GM18508 (cell line): ENCODE data around the gene SHC4.

ENCODE experiments used
- ATAC-seq: cut with Tn5 transposase; IDR thresholded peaks from one replicate; pipeline ENCODE4 v1.9.1; 2021; ENCODE audit warnings: moderate number of reproducible peaks; ENCODE audit not compliant: insufficient read depth, unreplicated experiment

The SHC4 gene

DNA sequence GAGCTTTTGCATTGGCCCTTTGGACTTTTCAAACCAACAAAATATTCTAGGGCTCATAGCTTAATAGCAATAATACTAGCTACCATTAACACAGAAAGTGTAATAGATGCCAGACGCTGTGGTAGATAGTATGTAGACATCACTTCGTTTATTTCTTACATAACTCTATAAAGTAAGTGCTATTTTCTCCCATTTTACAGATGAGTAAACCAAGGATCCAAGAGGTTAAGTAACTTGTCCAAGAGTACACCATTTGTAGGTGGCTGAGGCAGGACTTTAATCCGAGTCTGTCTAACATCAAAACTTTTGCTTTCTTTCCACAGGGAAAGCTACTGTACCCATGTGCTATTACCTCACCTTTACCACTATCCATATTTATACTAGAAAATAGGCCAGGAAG, 73.8 kb downstream of the SHC4 start:
- no peak for ATAC-seq

DNA sequence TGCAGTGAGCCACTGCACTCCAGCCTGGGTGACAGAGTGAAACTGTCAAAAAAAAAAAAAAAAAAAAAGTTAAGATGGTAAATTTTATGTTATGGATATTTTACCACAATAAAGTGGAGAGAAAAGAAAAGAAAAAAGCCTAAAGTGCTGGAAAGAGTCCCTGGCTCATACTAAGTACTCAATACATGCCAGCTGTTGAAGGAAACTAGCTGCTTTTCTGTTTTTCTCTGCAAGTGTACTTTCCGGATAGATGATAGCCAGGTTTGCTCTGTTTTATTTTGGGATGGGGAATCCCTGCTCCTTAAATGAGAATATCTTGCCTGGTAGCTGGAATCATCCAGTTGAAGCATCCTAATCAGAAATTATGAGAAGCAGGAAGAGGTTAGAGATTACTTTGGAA, 74.9 kb downstream of the SHC4 start:
- ATAC-seq, result no peak

DNA sequence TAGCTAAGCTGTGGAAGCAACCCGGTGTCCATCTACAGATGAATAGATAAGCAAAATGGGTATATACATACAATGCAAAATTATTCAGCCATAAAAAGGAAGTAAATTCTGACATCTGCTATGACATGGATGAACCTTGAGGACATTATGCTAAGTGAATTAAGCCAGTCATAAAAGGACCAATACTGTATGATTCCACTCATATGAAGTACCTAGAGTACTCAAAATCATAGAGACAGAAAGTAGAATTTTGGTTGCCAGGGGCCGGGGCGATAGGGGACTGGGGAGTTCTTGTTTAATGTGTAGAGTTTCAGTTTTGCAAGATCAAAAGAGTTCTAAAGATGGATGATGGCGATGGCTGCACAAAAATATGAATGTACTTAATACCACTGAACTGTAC, 75.5 kb downstream of the SHC4 start:
- ATAC-seq, result no peak

DNA sequence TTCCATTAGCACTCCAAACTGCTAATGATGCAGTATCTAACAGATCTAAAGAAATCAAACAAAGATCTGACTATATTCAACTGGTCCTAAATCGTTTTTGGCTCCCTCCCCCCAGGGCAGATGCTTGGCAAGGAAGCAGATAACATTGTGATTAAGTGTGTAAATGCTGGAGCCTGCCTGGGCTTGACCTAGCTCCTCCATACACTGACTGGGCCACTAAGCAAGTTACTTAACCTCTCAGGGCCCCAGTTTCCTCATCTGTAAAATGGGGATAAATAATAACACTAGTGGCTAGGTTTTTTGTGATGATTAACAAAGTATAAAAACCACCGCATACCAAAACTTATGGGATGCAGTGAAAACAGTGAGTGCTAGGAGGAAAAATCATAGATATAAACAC, 76.6 kb downstream of the SHC4 start:
- ATAC-seq, result no peak

DNA sequence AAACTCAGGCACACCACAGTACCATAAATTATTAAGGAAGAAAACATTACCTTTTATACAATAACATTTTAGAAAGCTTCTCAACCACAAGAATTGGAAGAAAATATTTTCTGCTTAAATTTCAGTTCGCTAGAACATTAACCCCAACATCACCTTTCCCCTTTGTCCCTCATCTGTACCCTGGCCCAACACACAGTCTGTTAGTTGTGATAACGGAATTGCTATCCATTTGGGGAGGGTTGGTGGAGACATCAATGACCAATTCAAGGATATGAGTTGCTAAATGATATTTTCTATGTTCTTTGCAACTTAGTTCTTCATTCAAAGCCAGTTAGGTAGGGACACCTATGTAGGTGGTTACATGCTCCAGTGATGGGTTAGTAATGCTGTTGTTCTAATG, 80.0 kb downstream of the SHC4 start:
- no peak for ATAC-seq

DNA sequence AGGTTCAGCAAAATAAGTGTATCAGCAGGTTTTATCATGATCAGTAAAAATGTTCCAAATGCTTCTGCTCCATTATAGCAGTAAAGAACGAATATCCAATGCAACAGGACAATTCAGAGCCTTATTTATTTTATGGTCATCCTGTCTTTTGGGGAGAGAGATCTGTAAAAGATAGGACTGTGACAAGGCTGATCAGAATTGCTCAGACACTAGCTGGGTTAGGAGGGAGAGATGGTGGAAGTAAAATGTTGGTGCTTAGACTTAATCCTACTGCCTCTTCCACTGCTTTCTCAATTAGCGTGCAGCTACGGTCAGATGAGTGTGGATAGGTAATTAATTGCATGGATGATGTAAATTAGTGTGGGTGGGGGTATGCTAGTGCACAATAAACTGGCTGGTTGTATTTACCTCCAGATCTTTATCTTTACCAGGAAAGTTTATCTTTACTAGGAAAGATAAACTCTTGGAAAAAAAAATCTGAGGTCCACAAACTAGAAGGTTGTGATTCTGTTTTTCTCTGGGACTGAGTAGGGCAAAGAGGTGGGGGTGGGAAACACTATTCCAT, 83.6 kb downstream of the SHC4 start:
- no peak for ATAC-seq

DNA sequence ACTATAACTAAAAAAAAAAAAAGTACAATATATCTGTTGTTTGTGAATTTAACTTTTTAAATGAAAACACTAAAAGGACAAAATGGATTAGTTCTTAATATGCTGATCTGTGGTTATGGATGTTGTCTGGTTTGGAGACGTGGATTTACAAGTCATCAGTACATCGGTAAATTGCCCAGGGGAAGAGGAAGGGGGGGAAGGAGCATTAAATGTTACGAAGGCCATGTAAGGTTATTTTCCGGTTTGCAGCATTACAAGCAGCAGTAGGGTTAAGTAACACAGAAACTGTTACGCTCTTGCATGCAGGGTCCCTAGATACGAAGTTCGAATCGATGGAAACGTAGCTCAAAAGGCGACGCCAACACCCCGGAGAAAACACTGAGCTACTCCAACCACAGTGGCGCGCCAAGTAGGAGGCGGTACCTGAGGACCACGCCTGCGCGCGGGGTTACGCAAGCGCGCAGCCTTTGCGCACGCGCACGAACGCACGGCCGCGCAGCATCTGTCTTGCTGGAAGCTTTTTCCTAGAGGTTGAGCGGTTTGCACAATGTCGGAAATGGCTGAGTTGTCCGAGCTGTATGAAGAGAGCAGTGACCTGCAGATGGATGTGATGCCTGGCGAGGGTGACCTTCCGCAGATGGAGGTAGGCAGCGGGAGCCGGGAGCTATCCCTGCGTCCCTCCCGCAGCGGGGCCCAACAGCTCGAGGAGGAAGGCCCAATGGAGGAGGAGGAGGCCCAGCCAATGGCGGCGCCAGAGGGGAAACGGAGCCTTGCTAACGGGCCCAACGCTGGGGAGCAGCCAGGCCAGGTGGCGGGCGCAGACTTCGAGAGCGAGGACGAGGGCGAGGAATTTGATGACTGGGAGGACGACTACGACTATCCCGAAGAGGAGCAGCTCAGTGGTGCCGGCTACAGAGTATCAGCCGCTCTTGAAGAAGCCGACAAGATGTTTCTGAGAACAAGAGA, 85.8 kb downstream of the SHC4 start, which contains the start of gene EID1:
Gene EID1 (plus strand): TSS at position 505 of the 966 bp plus-strand sequence. CDS start 43 bp downstream, at position 548.
- ATAC-seq, result peak; percentile 68

DNA sequence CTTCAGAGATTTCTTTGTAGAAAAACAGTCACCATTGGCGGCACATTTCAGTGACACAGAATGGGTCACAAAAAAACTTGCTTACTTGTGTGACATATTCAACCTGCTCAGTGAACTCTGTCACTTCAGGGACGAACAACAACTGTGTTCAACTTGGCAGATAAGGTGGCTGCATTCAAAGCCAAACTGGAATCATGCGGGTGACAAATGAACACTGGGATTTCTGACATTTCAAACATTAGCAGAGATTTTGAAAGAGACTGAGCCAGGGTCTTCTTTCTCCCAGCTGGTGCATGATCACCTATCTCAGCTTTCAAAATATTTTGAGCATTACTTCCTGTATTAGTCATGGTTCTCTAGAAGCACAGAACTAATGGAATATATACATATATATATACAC, 87.7 kb downstream of the SHC4 start:
- no peak for ATAC-seq

DNA sequence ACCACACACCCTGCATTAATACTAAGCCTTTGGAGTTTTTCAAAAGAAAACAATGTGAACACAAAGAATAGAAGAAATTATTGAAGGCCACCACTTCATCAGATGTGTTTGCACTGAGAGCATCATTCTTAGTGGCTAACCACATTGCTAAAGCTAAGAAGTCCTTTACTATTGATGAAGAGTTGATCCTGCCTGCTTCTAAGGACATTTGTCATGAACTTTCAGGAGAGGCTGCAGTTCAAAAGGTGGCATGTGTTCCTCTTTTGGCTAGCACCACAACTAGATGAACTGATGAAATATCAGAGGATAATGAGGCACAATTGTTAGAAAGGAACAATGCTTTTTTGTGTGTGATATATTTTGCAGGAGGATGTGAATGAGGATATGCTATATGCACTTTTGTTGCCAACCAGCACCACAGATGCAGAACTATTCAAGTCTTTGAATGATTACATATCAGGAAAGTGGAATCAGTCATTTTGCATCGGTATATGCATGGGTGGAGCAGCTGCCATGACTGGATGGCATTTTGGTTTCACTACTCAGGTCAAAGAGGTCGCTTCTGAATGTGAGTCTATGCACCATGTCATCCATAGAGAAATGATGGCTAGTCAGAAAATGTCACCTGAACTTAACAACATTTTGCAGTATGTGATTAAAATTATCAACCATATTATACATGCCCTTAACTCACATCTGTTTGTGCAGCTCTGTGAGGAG, 88.3 kb downstream of the SHC4 start:
- no peak for ATAC-seq

DNA sequence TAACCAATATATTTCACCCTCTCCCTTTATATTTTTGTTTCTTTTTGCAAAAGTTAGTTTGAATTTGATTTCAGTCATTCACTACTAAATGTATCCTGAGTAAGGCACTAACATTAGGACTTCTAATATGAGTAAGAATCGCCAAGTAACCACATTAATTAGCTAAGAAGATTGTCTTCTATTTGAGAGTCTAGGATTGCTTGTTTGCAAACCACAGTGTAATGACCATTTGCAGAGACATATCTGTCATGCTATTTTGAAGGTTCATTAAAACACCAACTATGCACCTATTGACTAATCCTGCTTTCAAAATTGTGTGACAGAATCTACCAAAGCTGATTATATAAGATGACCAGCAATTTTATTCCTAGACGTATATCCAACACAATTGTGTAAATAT, 91.1 kb downstream of the SHC4 start:
- ATAC-seq, result no peak

DNA sequence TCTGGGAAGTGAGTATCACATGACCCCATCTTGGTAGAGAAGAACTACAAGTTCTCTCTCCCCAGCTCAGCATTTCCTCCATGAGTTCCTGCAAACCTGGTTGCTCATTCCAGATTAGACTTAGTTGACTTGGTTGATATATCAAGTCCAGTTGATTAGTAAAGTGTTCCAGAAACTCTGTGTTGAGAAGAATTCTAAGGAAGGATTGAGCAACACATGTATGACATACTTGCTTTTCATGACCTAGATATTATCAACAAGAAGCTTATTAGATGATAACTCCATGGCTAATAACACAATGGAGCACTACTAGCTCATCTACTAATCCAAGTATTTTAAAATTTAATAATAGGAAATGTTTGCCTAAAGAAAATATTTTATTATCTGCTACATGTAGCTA, 92.2 kb downstream of the SHC4 start:
- ATAC-seq, result no peak

DNA sequence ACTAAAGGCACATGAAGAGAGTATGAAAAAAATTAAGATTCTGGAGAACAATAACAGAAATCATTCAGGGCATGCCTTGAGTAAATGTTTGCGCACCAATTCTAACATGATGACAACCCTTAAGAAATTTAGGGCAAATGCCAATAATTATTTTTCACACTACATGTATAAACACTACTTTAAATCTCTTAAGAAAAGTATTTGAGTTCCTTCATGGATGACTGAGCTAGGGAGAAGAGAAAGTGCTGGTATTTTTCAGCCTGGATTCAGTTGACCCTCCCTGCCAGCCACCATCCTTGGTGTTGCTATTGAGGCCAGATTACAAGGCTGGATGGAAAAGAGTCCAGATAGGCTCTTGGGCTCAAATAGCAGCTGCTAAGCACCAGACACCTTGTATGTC, 93.8 kb downstream of the SHC4 start:
- no peak for ATAC-seq

DNA sequence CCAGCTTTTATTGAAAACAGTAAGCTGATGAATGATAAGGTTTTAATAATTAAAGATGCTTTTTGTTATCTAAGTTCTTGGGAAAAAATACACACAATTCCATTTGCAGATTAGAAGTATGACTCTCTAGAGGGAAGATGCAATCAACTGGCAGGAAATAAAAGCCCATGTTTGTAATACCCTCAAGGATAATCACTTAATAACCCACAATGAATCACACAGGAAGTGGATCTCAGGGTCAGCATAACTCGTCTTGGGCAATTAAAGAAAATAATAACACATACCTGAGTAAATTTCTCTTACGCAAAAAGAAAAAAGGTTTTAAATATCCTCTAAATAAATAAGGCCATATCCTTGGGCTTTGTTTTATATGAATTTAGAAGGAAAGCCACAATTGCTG, 95.2 kb downstream of the SHC4 start:
- no peak for ATAC-seq

DNA sequence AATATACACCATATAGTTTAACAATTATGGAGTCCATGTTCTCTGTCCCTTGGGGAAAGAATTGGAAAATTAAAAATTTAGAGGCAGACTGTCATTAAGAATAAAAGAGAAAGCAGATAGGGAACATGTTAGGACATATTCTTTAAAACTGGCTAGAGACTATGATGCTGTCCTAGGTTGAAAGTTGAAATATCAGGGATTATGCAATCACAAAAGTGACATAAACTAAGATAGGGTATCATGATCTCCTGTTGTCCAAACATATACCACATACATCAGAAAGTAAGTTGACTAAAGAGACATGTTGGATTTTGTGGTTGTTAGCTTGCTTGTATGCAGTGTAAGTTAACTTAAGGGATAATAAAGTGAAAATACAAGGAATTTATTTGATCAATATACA, 95.7 kb downstream of the SHC4 start:
- no peak for ATAC-seq

DNA sequence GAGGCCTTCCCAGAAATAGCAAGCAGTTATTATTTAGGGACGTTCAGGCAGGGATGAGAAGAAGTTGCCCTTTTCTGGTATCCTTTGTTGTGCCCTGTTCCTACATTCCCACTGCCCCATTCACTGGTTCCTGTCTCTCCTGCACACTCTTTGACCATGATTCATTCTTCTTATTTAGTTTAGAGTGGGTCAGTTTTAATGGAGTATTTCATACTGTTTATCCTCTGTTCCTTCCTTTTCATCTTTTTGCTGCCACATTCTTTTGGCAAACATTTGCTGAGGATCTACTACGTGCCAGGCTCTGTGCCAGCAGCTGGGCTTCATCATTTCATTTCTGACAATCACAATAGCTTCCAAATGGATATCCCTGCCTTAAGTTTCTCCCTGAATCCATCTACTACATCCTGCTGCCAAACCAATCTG, 97.6 kb downstream of the SHC4 start:
- ATAC-seq, result no peak

DNA sequence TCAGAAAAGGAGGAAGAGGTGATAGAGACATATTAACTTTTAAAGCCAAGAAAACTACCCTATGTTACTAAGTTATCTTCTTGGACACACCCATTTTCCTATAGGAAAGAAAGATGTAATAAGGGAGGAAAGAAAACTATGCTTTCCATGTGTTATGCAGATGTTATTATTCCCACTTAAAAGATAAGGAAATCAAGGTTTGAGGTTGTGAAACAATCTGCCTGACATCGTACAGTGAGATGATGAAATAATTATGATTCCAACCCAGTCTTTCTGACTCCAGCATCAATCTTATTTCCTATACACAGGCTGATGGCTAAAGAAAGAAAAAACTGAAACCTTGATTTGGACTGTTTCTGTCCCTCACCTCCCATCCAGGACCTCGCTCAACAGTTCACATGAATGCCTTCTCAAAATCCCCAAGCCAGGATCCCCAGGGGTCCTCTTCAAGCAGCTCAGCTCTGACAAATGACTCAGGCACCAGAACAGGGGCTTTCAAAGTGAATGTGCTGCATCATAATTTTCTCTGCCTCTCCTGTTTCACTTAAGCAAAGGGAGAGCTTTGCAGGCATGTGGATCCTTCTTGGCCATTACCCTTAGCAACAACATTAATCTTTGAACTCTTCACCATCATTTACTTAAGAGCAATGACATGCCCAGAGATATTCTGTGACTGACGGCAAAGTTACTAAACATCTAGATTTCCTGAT, 98.2 kb downstream of the SHC4 start:
- ATAC-seq, result no peak

DNA sequence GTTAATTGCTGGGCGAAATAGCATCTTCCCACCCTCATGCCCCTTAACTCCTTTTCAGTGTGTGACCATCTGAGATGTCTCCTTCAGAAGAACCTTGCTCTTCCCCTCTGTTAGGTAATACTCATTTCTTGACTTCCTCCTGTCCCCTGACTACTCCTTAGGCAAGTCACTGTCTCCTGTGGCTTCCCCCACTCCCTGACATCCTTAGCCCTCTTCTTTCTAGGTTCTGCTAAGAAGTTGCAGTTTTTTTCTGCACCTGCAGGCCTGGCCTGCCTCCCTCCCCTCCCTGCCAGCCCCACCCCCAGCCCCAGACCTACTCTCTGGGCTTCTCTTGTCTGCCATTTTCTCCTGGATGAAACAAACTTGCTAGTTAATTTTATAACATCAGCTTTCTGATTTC, 101.0 kb downstream of the SHC4 start:
- ATAC-seq, result no peak

DNA sequence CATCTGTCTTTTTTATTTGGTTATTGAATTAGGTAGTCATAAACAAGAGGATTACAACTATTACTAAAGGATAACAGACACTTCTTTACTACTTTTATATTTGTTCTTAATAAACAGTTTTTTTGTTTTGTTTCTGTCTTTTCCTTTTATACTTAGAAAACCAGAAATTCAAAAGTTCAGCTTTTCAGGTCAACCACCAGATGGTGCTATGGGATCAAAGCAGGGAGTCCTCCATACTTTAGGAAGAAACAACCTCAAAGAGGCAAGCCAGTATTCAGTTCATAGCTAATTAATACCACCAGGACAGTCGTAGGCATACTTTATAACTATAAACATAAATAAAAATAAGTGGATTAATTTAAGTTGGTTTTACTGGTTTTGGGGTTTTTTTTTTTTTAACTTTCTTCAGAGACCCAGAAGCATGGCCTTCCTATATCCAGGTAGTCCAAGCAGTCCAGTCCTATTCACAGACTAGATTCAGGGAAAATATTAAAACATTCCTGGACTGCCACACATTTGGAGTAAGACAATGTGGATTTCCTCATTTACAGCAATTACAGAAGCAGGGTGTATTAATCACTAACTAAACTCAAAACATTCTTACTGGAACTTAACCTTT, 101.8 kb downstream of the SHC4 start:
- ATAC-seq, result no peak

DNA sequence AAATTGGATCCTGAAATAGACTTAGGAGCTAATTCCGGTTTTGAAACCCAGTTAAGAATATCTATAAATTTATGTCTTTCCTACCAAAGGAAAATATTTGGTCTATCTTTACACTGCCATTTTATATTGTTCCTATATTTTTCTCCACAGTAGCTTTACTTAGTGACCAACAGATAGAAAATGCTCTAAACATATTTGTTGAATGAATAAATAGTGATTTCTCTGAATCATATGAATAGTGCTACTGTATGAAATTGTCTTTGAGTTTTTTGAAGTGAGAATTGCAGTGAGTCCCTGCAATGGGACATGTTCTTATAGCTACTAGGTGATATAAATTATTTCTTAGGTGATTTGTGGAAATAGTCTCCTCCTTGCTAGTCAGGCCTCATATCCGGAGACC, 104.3 kb downstream of the SHC4 start:
- no peak for ATAC-seq

DNA sequence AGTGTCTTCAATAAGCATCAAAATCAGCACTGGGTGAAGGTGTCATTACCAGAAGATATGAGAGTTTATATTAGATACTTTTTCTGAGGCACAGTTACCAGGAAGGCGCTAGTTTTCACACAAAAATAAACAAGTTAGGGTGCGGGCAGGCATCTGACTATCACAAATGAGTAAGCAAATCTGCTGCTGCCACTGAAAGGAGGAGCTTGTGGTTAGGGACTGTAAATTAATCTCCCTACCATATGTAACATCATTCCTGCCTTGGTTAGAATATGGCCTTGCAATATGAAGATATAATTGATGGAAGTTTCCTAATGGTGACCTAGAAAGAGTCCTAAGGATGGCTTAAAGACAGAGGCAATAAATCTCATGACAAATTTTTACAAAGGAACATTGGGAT, 105.3 kb downstream of the SHC4 start:
- no peak for ATAC-seq
